ENCODE measurements around the gene SEMA3B. TPM values are rescaled to one million over a fixed set of nuclear protein-coding genes. Genes with fewer than 3 reads are reported as not detected.

The SEMA3B gene
- total and polyA plus RNA-seq, 12 donors = 6.0 to 496 (median 224) TPM

DNA sequence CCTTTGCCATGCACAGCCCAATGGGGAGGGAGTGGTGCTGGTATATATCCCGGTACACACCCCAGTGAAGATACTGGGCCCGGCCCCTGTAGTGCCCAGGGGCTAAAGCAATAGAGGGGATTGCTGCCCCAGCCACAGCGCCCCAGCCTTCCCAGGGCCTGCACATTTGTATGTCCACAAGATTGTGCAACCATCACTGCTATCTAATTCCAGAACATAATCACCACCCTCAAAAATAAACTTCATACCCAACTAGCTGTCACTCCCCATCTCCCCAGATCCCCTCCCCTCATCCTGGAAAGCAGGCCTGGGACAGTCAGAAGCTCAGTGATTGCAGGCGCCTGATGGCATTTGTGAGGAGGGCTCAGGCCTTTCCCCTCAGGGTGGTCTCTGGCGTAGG, 19.5 kb upstream of the SEMA3B start:
- no peaks in the 10 kb centered on the region for H3K9me3 ChIP-seq (replicated peaks in 1 of 3)
- H3K27ac ChIP-seq = peak overlapping the region in 1 of 5 donors; percentile 84
- H3K36me3 ChIP-seq (replicated peaks in 1 of 2) = peaks cover 0 to 32% of the 10 kb centered on the region in 2 donors
- 88 to 100% (median 92%) methylated on average over 1 to 5 of the region's 5 CpGs; no CpG with 5 or more reads in 1 of the 4 donors for WGBS, 4 donors
- H3K27me3 ChIP-seq = no peaks in the 10 kb centered on the region
- TF ChIP-seq, protein P1, sequence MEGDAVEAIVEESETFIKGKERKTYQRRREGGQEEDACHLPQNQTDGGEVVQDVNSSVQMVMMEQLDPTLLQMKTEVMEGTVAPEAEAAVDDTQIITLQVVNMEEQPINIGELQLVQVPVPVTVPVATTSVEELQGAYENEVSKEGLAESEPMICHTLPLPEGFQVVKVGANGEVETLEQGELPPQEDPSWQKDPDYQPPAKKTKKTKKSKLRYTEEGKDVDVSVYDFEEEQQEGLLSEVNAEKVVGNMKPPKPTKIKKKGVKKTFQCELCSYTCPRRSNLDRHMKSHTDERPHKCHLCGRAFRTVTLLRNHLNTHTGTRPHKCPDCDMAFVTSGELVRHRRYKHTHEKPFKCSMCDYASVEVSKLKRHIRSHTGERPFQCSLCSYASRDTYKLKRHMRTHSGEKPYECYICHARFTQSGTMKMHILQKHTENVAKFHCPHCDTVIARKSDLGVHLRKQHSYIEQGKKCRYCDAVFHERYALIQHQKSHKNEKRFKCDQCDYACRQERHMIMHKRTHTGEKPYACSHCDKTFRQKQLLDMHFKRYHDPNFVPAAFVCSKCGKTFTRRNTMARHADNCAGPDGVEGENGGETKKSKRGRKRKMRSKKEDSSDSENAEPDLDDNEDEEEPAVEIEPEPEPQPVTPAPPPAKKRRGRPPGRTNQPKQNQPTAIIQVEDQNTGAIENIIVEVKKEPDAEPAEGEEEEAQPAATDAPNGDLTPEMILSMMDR (IDR thresholded peaks at IDR 0.05) = no peak
- no peak for TF ChIP-seq POLR2A (IDR thresholded peaks at IDR 0.05)
- no peak overlapping the region for H3K4me3 ChIP-seq
- intact Hi-C loops (cut with DNase I) = no loop called here
- DNase-seq = no peak
- peaks cover 36 to 74% of the 10 kb centered on the region in 2 donors for H3K4me1 ChIP-seq (replicated peaks in 1 of 2)

GRCh38 chr3:50250514-50250913, 18.4 kb upstream of the SEMA3B start:
- H3K27ac ChIP-seq = peak overlapping the region in 1 of 5 donors; percentile 84
- WGBS, 4 donors = 79 to 100% (median 89%) methylated on average over 1 to 4 of the region's 4 CpGs
- no peak for TF ChIP-seq POLR2A (IDR thresholded peaks at IDR 0.05)
- TF ChIP-seq, protein P1 (IDR thresholded peaks at IDR 0.05) = no peak
- peaks cover 0 to 41% of the 10 kb centered on the region in 2 donors for H3K36me3 ChIP-seq (replicated peaks in 1 of 2)
- no peaks in the 10 kb centered on the region for H3K9me3 ChIP-seq (replicated peaks in 1 of 3)
- DNase-seq = peak in 1 of 7 donors; percentile 65
- H3K4me3 ChIP-seq = no peak overlapping the region
- intact Hi-C loops (cut with DNase I) = no loop called here
- H3K4me1 ChIP-seq (replicated peaks in 1 of 2) = peaks cover 31 to 72% of the 10 kb centered on the region in 2 donors
- no peaks in the 10 kb centered on the region for H3K27me3 ChIP-seq

DNA sequence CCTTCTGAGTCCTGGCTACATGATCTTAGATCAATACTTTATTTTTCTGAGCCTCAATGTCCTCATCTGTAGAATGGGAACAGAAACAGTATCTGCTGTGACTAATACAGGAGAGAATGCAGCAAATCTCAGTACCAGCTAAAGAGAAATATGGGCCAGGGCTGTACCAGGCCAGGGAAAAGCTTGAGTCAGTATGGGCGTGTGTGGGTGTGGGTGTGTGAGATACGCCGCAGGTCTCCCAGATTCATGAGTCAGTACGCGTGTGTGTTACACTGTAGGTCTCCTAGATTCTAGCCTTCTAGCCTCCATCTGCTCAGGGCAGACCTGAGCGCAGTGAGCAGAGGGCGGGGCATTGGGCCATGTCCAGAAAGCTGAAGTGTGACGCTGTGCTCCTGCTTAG, 17.7 kb upstream of the SEMA3B start:
- H3K27ac ChIP-seq = peak overlapping the region in 2 of 5 donors; percentile 18 to 71
- DNase-seq = peak in 5 of 7 donors; percentile 61 to 75 (median 69)
- H3K4me1 ChIP-seq (replicated peaks in 1 of 2) = peaks cover 24 to 65% of the 10 kb centered on the region in 2 donors
- intact Hi-C loops (cut with DNase I) = no loop called here
- no peaks in the 10 kb centered on the region for H3K27me3 ChIP-seq
- TF ChIP-seq, protein P1 (IDR thresholded peaks at IDR 0.05) = no peak
- TF ChIP-seq POLR2A (IDR thresholded peaks at IDR 0.05) = no peak
- H3K9me3 ChIP-seq (replicated peaks in 1 of 3) = no peaks in the 10 kb centered on the region
- WGBS, 4 donors = 47 to 63% (median 52%) methylated on average over 8 of the region's 8 CpGs
- H3K36me3 ChIP-seq (replicated peaks in 1 of 2) = peaks cover 0 to 48% of the 10 kb centered on the region in 2 donors
- H3K4me3 ChIP-seq = no peak overlapping the region

GRCh38 chr3:50254577-50255250, 14.2 kb upstream of the SEMA3B start:
- Histone ChIP-seq H3K9me3 (replicated peaks in 1 of 3) (no peaks in the 10 kb centered on the region), H3K27me3 (no peaks in the 10 kb centered on the region), H3K27ac (peak overlapping the region; percentile 16 to 86 (median 60)), H3K36me3 (replicated peaks in 1 of 2) (peaks cover 0 to 67% of the 10 kb centered on the region in 2 donors), H3K4me3 (no peak overlapping the region), H3K4me1 (replicated peaks in 1 of 2) (peaks cover 0 to 34% of the 10 kb centered on the region in 2 donors)
- peak in 6 of 7 donors; percentile 67 to 89 (median 74) for DNase-seq
- intact Hi-C loops (cut with DNase I) = no loop called here
- WGBS, 4 donors = 62 to 68% (median 64%) methylated on average over 4 to 8 of the region's 8 CpGs
- TF ChIP-seq, protein P1 (IDR thresholded peaks at IDR 0.05) = no peak
- peak in 1 of 2 donors; percentile 11 for TF ChIP-seq POLR2A (IDR thresholded peaks at IDR 0.05)
